GM12878 (cell line): ENCODE measurements around the gene CFC1.
"Not testable (repeated sequence)": the region's sequence is repeated elsewhere in the genome, so short reads cannot be mapped to it uniquely, and the experiment has no call there.

Source experiments
- BRCA1 ChIP-seq: IDR thresholded peaks from 2 replicates; pipeline ENCODE4 v1.6.1; 2011; ENCODE audit warnings: low read depth, low read length, improper control_type of control experiment
- TF ChIP-seq, protein P1 (sequence below): IDR thresholded peaks from 2 replicates; pipeline ENCODE4 v1.6.1; 2012; ENCODE audit warnings: low read depth, low read length, improper control_type of control experiment

DNA sequence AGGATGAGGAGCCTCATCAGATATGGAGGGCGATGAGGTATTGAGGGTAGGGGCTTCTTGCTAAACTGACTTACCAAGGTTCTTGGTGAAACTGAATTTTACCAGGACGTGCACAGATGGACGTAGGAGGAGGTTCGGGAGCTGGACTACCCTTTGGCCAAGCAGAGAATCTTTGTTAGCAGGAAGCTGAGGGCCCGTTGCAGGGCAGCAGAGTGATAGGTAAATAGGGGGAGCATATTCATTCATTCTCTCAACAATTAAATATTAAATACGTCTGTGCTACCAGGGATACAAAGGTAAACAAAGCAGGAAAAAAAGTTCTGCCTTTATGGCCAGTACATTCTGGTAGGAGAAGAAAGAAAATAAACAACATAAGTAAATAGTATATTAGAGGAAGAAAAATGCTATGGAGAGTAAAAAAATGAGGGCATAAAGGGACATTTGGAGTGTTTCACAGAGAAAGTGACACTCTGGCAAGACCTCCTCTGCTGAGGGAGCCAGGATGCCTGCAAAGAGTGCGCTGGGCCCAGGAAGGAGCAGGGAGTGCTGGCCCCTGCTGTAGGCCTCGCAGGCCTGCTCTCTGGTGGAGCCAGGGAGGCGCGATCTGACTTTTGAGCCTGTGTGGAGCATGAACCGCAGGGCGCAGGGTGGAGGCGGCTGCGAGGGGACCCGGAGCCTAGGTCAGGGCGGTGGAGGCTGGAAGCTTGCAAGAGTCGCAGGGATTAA, 9.1 kb upstream of the CFC1 start:
- TF ChIP-seq BRCA1: not testable (repeated sequence)
- TF ChIP-seq, protein P1, sequence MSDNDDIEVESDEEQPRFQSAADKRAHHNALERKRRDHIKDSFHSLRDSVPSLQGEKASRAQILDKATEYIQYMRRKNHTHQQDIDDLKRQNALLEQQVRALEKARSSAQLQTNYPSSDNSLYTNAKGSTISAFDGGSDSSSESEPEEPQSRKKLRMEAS: not testable (repeated sequence)
